HepG2 (cell line): ENCODE results near the gene KCNK6. TPM values are rescaled to one million over a fixed set of nuclear protein-coding genes. Genes with fewer than 3 reads are reported as not detected.

Source experiments
- AHR ChIP-seq: IDR thresholded peaks from 2 replicates; pipeline ENCODE4 v1.6.1; 2018; ENCODE audit warnings: missing genetic modification reagents, missing compliant biosample characterization
- HIVEP1 ChIP-seq: sonication (generic); formaldehyde crosslinking; IDR thresholded peaks from 2 replicates; pipeline ENCODE4 v1.4.0; 2020; ENCODE audit warnings: mild to moderate bottlenecking, missing genetic modification reagents
- KLF6 ChIP-seq: IDR thresholded peaks from 2 replicates; pipeline ENCODE4 v1.8.0; 2016; ENCODE audit warnings: missing biosample characterization, missing genetic modification reagents
- LCORL ChIP-seq, 2 experiments: fragments of 450-650 bp in 1 of 2; sonication (generic) in 1 of 2; formaldehyde crosslinking in 1 of 2; IDR thresholded peaks; 2 replicates each; pipeline versions ENCODE4 v1.5.0 to v1.6.1; 2017 to 2020; ENCODE audit warnings: antibody characterized with exemption in 1 of 2, missing genetic modification reagents in 1 of 2
- MIER2 ChIP-seq: IDR thresholded peaks from 2 replicates; pipeline ENCODE4 v1.6.1; 2016; ENCODE audit warnings: missing biosample characterization, missing genetic modification reagents
- MTA3 ChIP-seq: sonication (generic); formaldehyde crosslinking; IDR thresholded peaks from 2 replicates; pipeline ENCODE4 v1.4.0; 2020; ENCODE audit warnings: missing genetic modification reagents
- MXI1 ChIP-seq: IDR thresholded peaks from 3 replicates; pipeline ENCODE4 v1.6.1; 2012; ENCODE audit warnings: low read depth, low read length, inconsistent platforms, borderline replicate concordance
- NFATC3 ChIP-seq: sonication (generic); formaldehyde crosslinking; IDR thresholded peaks from 2 replicates; pipeline ENCODE4 v1.5.1; 2020; ENCODE audit warnings: mild to moderate bottlenecking, missing genetic modification reagents
- NFKB2 ChIP-seq: sonication (generic); formaldehyde crosslinking; IDR thresholded peaks from 2 replicates; pipeline ENCODE4 v1.4.0; 2020; ENCODE audit warnings: missing genetic modification reagents, borderline replicate concordance
- NFYC ChIP-seq: IDR thresholded peaks from 2 replicates; pipeline ENCODE4 v1.6.1; 2016; ENCODE audit warnings: missing genetic modification reagents, missing compliant biosample characterization
- RARG ChIP-seq: sonication (generic); formaldehyde crosslinking; IDR thresholded peaks from 2 replicates; pipeline ENCODE4 v1.4.0; 2020; ENCODE audit warnings: low read depth, mild to moderate bottlenecking, missing genetic modification reagents
- RBFOX2 ChIP-seq: fragments of 200-400 bp; formaldehyde crosslinking; IDR thresholded peaks from 2 replicates; pipeline ENCODE4 v1.6.1; 2017; ENCODE audit warnings: low read depth, mild to moderate bottlenecking, low read length
- REL ChIP-seq: sonication (generic); formaldehyde crosslinking; conservative IDR thresholded peaks from 2 replicates; pipeline ENCODE4 v1.8.0; 2022; ENCODE audit warnings: mild to moderate bottlenecking, missing genetic modification reagents, moderate library complexity
- RFX5 ChIP-seq: IDR thresholded peaks from 2 replicates; pipeline ENCODE4 v1.6.1; 2011; ENCODE audit warnings: low read depth, low read length, improper control_type of control experiment
- TAF1 ChIP-seq: sonication (generic); formaldehyde crosslinking; IDR thresholded peaks from 2 replicates; pipeline ENCODE4 v1.4.0; 2020; ENCODE audit warnings: missing genetic modification reagents
- XRCC5 ChIP-seq: fragments of 200-400 bp; formaldehyde crosslinking; optimal IDR thresholded peaks from 2 replicates; pipeline ENCODE3; 2017; ENCODE audit warnings: mild to moderate bottlenecking, low read length
- ZNF234 ChIP-seq: sonication (generic); formaldehyde crosslinking; conservative IDR thresholded peaks from 2 replicates; pipeline ENCODE4 v1.5.1; 2020; ENCODE audit warnings: mild to moderate bottlenecking, missing genetic modification reagents
- ZNF331 ChIP-seq: sonication (generic); formaldehyde crosslinking; IDR thresholded peaks from 2 replicates; pipeline ENCODE4 v1.4.0; 2020; ENCODE audit warnings: missing genetic modification reagents
- ZNF383 ChIP-seq: sonication (generic); formaldehyde crosslinking; IDR thresholded peaks from 2 replicates; pipeline ENCODE4 v1.4.0; 2020; ENCODE audit warnings: missing genetic modification reagents, mild to moderate bottlenecking, borderline replicate concordance
- ZNF546 ChIP-seq: sonication (generic); formaldehyde crosslinking; conservative IDR thresholded peaks from 2 replicates; pipeline ENCODE4 v1.8.1; 2023; ENCODE audit warnings: mild to moderate bottlenecking, missing genetic modification reagents
- ZNF747 ChIP-seq: sonication (generic); formaldehyde crosslinking; IDR thresholded peaks from 2 replicates; pipeline ENCODE4 v1.8.1; 2023; ENCODE audit warnings: missing genetic modification reagents, mild to moderate bottlenecking, borderline replicate concordance
- ZSCAN21 ChIP-seq: sonication (generic); formaldehyde crosslinking; IDR thresholded peaks from 2 replicates; pipeline ENCODE4 v1.8.0; 2022; ENCODE audit warnings: mild to moderate bottlenecking, missing genetic modification reagents, moderate library complexity, borderline replicate concordance
- ZSCAN29 ChIP-seq: sonication (generic); formaldehyde crosslinking; conservative IDR thresholded peaks from 2 replicates; pipeline ENCODE4 v1.4.0; 2020; ENCODE audit warnings: mild to moderate bottlenecking, missing genetic modification reagents
- polyA plus RNA-seq, 8 experiments: library from polyadenylated mRNA; depleted of rRNA in 3 of 8; stranded (reverse) in 7 of 8; unstranded in 1 of 8; fragments of >200 nt; fragmentation: Illumina TruSeq in 4 of 8; extraction: Trizol in 4 of 8; gene quantifications; 2 replicates each; pipeline versions ENCODE4 v1.2.1 to v1.2.3, GENCODE V29; 2011 to 2016; ENCODE audit warnings: low read depth in 4 of 8, missing spikeins in 1 of 8, mixed read lengths in 1 of 8; ENCODE audit not compliant: insufficient read depth in 1 of 8
- total RNA-seq, 5 experiments: library from RNA; depleted of rRNA; stranded (reverse); fragments of >200 nt; fragmentation: Illumina TruSeq; extraction: Trizol; gene quantifications; 2 replicates each; pipeline ENCODE4 v1.2.3, GENCODE V29; 2016; ENCODE audit warnings: low read depth in 1 of 5
- TF ChIP-seq, protein P1 (sequence below): sonication (generic); formaldehyde crosslinking; IDR thresholded peaks from 2 replicates; pipeline ENCODE4 v1.5.1; 2020; ENCODE audit warnings: missing genetic modification reagents, mild to moderate bottlenecking, borderline replicate concordance
- TF ChIP-seq, protein P2 (sequence below): sonication (generic); formaldehyde crosslinking; IDR thresholded peaks from 2 replicates; pipeline ENCODE4 v1.5.0; 2020; ENCODE audit warnings: missing genetic modification reagents
- TF ChIP-seq, protein P3 (sequence below): sonication (generic); formaldehyde crosslinking; IDR thresholded peaks from 2 replicates; pipeline ENCODE4 v1.8.1; 2023; ENCODE audit warnings: mild to moderate bottlenecking, inconsistent platforms, moderate library complexity, missing genetic modification reagents, borderline replicate concordance
- TF ChIP-seq, protein P4 (sequence below): IDR thresholded peaks from 2 replicates; pipeline ENCODE4 v1.6.1; 2016; ENCODE audit warnings: low read depth, borderline replicate concordance
- TF ChIP-seq, protein P5 (sequence below): sonication (generic); formaldehyde crosslinking; IDR thresholded peaks from 2 replicates; pipeline ENCODE4 v1.4.0; 2020; ENCODE audit warnings: mild to moderate bottlenecking, missing genetic modification reagents

KCNK6 gene
- total and polyA plus RNA-seq, 2 of the 13 experiments (the other 11 are each of a cell fraction or from before 2014, with no cell fraction given), result 0.03 TPM; not detected in 1

DNA sequence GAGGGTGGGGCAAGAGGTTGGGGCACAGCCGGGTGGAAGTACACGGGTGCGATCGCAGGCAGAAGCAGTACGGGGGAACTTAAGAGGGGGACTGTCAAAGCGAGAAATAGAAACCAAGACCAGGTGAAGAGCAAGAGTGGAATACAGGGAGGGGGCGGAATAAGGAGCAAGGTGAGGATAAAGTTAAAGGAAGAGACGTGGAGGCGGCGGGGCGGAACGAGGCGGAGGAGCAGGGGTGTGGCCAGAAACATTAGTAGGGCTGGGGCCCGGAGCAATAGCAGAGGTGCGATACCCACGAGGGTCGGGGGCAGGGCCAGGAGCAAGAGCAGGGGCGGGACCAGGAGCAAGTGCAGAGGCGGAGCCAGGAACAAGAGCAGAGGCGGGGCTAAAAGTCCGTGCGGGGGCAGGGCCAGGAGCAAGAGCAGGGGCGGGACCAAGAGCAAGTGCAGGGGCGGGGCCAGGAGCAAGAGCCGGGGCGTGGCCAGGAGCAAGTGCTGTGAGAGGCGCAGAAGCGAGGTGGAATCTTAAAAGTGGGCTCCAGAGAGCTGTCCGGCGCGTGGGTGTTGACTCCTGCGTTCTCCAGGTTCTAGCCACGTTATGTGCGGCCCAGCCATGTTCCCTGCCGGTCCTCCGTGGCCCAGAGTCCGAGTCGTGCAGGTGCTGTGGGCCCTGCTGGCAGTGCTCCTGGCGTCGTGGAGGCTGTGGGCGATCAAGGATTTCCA lies 17.2 kb downstream of the KCNK6 start (continued):
- TF ChIP-seq, protein P1, sequence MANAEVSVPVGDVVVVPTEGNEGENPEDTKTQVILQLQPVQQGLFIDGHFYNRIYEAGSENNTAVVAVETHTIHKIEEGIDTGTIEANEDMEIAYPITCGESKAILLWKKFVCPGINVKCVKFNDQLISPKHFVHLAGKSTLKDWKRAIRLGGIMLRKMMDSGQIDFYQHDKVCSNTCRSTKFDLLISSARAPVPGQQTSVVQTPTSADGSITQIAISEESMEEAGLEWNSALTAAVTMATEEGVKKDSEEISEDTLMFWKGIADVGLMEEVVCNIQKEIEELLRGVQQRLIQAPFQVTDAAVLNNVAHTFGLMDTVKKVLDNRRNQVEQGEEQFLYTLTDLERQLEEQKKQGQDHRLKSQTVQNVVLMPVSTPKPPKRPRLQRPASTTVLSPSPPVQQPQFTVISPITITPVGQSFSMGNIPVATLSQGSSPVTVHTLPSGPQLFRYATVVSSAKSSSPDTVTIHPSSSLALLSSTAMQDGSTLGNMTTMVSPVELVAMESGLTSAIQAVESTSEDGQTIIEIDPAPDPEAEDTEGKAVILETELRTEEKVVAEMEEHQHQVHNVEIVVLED (CRISPR knock-in tag), result no peak
- TF ChIP-seq, protein P2, sequence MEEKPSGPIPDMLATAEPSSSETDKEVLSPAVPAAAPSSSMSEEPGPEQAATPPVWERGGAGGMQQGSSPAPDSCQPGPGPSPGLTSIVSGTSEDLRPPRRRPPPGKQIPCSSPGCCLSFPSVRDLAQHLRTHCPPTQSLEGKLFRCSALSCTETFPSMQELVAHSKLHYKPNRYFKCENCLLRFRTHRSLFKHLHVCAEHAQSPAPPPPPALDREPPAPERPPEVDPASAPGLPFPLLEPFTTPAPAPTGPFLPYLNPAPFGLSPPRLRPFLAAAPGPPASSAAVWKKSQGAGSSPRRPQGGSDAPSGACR (CRISPR knock-in tag), result no peak
- TF ChIP-seq RARG (CRISPR knock-in tag), result no peak
- no peak for TF ChIP-seq NFATC3 (CRISPR knock-in tag)
- TF ChIP-seq NFYC (CRISPR knock-in tag), result no peak
- TF ChIP-seq ZSCAN21 (CRISPR knock-in tag), result no peak
- TF ChIP-seq, protein P3, sequence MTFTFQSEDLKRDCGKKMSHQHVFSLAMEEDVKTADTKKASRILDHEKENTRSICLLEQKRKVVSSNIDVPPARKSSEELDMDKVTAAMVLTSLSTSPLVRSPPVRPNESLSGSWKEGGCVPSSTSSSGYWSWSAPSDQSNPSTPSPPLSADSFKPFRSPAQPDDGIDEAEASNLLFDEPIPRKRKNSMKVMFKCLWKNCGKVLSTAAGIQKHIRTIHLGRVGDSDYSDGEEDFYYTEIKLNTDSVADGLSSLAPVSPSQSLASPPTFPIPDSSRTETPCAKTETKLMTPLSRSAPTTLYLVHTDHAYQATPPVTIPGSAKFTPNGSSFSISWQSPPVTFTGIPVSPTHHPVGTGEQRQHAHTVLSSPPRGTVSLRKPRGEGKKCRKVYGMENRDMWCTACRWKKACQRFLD (CRISPR knock-in tag), result no peak
- TF ChIP-seq HIVEP1 (CRISPR knock-in tag), result no peak
- TF ChIP-seq, protein P4, sequence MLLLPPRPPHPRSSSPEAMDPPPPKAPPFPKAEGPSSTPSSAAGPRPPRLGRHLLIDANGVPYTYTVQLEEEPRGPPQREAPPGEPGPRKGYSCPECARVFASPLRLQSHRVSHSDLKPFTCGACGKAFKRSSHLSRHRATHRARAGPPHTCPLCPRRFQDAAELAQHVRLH (CRISPR knock-in tag), result no peak
- TF ChIP-seq ZNF234, result no peak
- TF ChIP-seq KLF6 (CRISPR knock-in tag), result no peak
- TF ChIP-seq ZNF383 (CRISPR knock-in tag), result no peak
- no peak for TF ChIP-seq MIER2
- TF ChIP-seq XRCC5, result peak; percentile 15
- no peak for TF ChIP-seq REL
- TF ChIP-seq ZNF747 (CRISPR knock-in tag), result no peak
- no peak for TF ChIP-seq ZNF331
- TF ChIP-seq ZNF546, result no peak
- TF ChIP-seq AHR (CRISPR knock-in tag), result 0 out of 2 replicates have a peak, but pooled peaks have one; percentile 32
- no peak for TF ChIP-seq TAF1 (CRISPR knock-in tag)
- no peak for TF ChIP-seq LCORL (IDR thresholded peaks at IDR 0.05)
- TF ChIP-seq LCORL (CRISPR knock-in tag; IDR thresholded peaks at IDR 0.05), result no peak
- TF ChIP-seq, protein P5, sequence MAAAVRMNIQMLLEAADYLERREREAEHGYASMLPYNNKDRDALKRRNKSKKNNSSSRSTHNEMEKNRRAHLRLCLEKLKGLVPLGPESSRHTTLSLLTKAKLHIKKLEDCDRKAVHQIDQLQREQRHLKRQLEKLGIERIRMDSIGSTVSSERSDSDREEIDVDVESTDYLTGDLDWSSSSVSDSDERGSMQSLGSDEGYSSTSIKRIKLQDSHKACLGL (CRISPR knock-in tag), result no peak
- no peak for TF ChIP-seq MTA3 (CRISPR knock-in tag)
- TF ChIP-seq ZSCAN29, result no peak
- peak; percentile 73; the same call in 1 of the 3 replicates for TF ChIP-seq MXI1
- TF ChIP-seq RBFOX2, result no peak
- no peak for TF ChIP-seq RFX5
- peak; percentile 48; the same call in 1 of the 2 replicates for TF ChIP-seq NFKB2
